ENCODE data around the gene DGKI.

- TF ChIP-seq GATA2 (IDR thresholded peaks at IDR 0.05; ENCODE audit: low read depth, low read length) (no peak), GATA3 (IDR thresholded peaks at IDR 0.05; ENCODE audit: low read depth, low read length) (no peak)
Measured at GRCh38 chr7:137732168-137732567, 114.6 kb downstream of the DGKI start.

Data from SH-SY5Y (cell line).